Renal cortex interstitium (tissue), 11 donors: ENCODE results near the gene APBB1. TPM values are rescaled to one million over a fixed set of nuclear protein-coding genes. Genes with fewer than 3 reads are reported as not detected.

Source experiments
- DNase-seq, 11 donors: peaks; one replicate each; pipeline ENCODE4 v3.0.0-alpha.2; 2013; ENCODE audit warnings: low read depth in 9 of 11, low spot score in 4 of 11; ENCODE audit errors: extremely low read depth in 1 of 11
- polyA plus RNA-seq, 3 donors: library from polyadenylated mRNA; unstranded; fragments of 120-200 nt; gene quantifications; one replicate each; pipeline ENCODE4 v1.2.1, GENCODE V29; 2013; ENCODE audit not compliant: insufficient read length in 3 of 3

APBB1 gene
- polyA plus RNA-seq, 3 donors: 53.4 to 61.1 (median 60.0) TPM

- DNase-seq: no peak
Measured at GRCh38 chr11:6365659-6366058, 53.2 kb downstream of the APBB1 start.

- peak in 9 of 11 donors; percentile 39 to 60 (median 57) for DNase-seq
Measured at GRCh38 chr11:6362873-6363678, 55.8 kb downstream of the APBB1 start.

- DNase-seq: no peak
Measured at GRCh38 chr11:6362185-6362872, 56.6 kb downstream of the APBB1 start.

GRCh38 chr11:6360183-6360582, 58.7 kb downstream of the APBB1 start:
- DNase-seq: no peak

- DNase-seq: no peak
Measured at GRCh38 chr11:6357222-6357621, 61.7 kb downstream of the APBB1 start.

GRCh38 chr11:6356503-6357055, 62.3 kb downstream of the APBB1 start:
- no peak for DNase-seq

GRCh38 chr11:6354651-6355485, 64.0 kb downstream of the APBB1 start:
- no peak for DNase-seq

- DNase-seq: peak; percentile 34 to 65 (median 45)
Measured at GRCh38 chr11:6353367-6353987, 65.4 kb downstream of the APBB1 start.

GRCh38 chr11:6351782-6352382, 67.0 kb downstream of the APBB1 start:
- no peak for DNase-seq

GRCh38 chr11:6350486-6350885, 68.4 kb downstream of the APBB1 start:
- DNase-seq: no peak

GRCh38 chr11:6350043-6350442, 68.9 kb downstream of the APBB1 start:
- DNase-seq: no peak

- DNase-seq: no peak
Measured at GRCh38 chr11:6345366-6345765, 73.5 kb downstream of the APBB1 start.

Other genes starting within 250 kb of the APBB1 start
- gene OR52B2, start 248.8 kb downstream of the APBB1 start, polyA plus RNA-seq: not detected
- under 1 TPM in 1 of 3 donors, not detected in 2; 0.22 TPM for gene OR52W1, start 219.9 kb downstream of the APBB1 start, polyA plus RNA-seq
- 1 to 10 TPM in 2 of 3 donors, under 1 TPM in 1; 0.78 to 2.1 (median 1.0) TPM for gene C11orf42, start 213.5 kb downstream of the APBB1 start, polyA plus RNA-seq
- gene FHIP1B, start 184.5 kb downstream of the APBB1 start, polyA plus RNA-seq: 10 to 100 TPM; 53.2 to 75.5 (median 55.7) TPM
- under 1 TPM; 0.24 to 0.42 (median 0.30) TPM for gene CNGA4, start 180.0 kb downstream of the APBB1 start, polyA plus RNA-seq
- under 1 TPM; 0.36 to 0.80 (median 0.61) TPM for gene CCKBR, start 159.3 kb downstream of the APBB1 start, polyA plus RNA-seq
- gene CAVIN3, start 98.6 kb downstream of the APBB1 start, polyA plus RNA-seq: 10 to 100 TPM; 10.3 to 19.8 (median 17.1) TPM
- gene SMPD1, start 28.6 kb downstream of the APBB1 start, polyA plus RNA-seq: 10 to 100 TPM; 27.9 to 35.1 (median 34.3) TPM
- 1 to 10 TPM; 3.2 to 4.8 (median 4.2) TPM for gene HPX, start 21.9 kb upstream of the APBB1 start, polyA plus RNA-seq
- gene TRIM3, start 54.8 kb upstream of the APBB1 start, polyA plus RNA-seq: 10 to 100 TPM; 17.2 to 28.2 (median 25.1) TPM
- gene ARFIP2, start 62.2 kb upstream of the APBB1 start, polyA plus RNA-seq: 10 to 100 TPM; 65.5 to 74.7 (median 72.5) TPM
- 10 to 100 TPM; 36.6 to 42.1 (median 39.4) TPM for gene TIMM10B, start 62.4 kb upstream of the APBB1 start, polyA plus RNA-seq
- gene DNHD1, start 78.2 kb upstream of the APBB1 start, polyA plus RNA-seq: 10 to 100 TPM in 1 of 3 donors, 1 to 10 TPM in 2; 7.3 to 13.4 (median 7.3) TPM
- gene RRP8, start 184.5 kb upstream of the APBB1 start, polyA plus RNA-seq: 10 to 100 TPM; 21.0 to 25.8 (median 21.5) TPM
- gene ILK, start 184.7 kb upstream of the APBB1 start, polyA plus RNA-seq: 100 to 1,000 TPM; 137 to 165 (median 154) TPM
- gene TAF10, start 193.1 kb upstream of the APBB1 start, polyA plus RNA-seq: 10 to 100 TPM; 74.3 to 88.5 (median 75.2) TPM
- 100 to 1,000 TPM; 115 to 127 (median 115) TPM for gene TPP1, start 200.3 kb upstream of the APBB1 start, polyA plus RNA-seq
- gene DCHS1, start 236.7 kb upstream of the APBB1 start, polyA plus RNA-seq: 10 to 100 TPM; 29.1 to 43.4 (median 34.7) TPM